ENCODE measurements around the gene AP1G1. TPM values are rescaled to one million over a fixed set of nuclear protein-coding genes. Genes with fewer than 3 reads are reported as not detected.
"Not testable (repeated sequence)": the region's sequence is repeated elsewhere in the genome, so short reads cannot be mapped to it uniquely, and the experiment has no call there.

The AP1G1 gene
- total RNA-seq, 4 donors from 2014 or later, result 74.0 to 114 (median 96.9) TPM

GRCh38 chr16:71837150-71837549 lies 28.5 kb upstream of the AP1G1 start:
- no peaks in the 10 kb centered on the region for H3K36me3 ChIP-seq
- no peak overlapping the region for H3K4me3 ChIP-seq (replicated peaks in 1 of 3)
- intact Hi-C loops (cut with DNase I), result no loop called here
- H3K4me1 ChIP-seq, result peaks cover 0 to 3% of the 10 kb centered on the region in 2 donors
- DNase-seq, result no peak
- WGBS, 2 donors, result 94 to 95% methylated on average over 3 of the region's 3 CpGs
- no peak overlapping the region for H3K27ac ChIP-seq
- H3K27me3 ChIP-seq, result no peaks in the 10 kb centered on the region
- no peaks in the 10 kb centered on the region for H3K9me3 ChIP-seq
- no peak for TF ChIP-seq POLR2A (IDR thresholded peaks at IDR 0.05)
- no peak for TF ChIP-seq CTCF (IDR thresholded peaks at IDR 0.05)

GRCh38 chr16:71834291-71834690 lies 25.7 kb upstream of the AP1G1 start:
- Histone ChIP-seq H3K27ac (no peak overlapping the region), H3K9me3 (no peaks in the 10 kb centered on the region), H3K27me3 (no peaks in the 10 kb centered on the region), H3K4me1 (no peaks in the 10 kb centered on the region), H3K4me3 (replicated peaks in 1 of 3) (no peak overlapping the region), H3K36me3 (no peaks in the 10 kb centered on the region)
- 76 to 85% methylated on average over 3 of the region's 3 CpGs for WGBS, 2 donors
- TF ChIP-seq POLR2A (IDR thresholded peaks at IDR 0.05) (no peak), CTCF (IDR thresholded peaks at IDR 0.05) (no peak)
- intact Hi-C loops (cut with DNase I), result no loop called here
- DNase-seq, result no peak

GRCh38 chr16:71832112-71832511 lies 23.5 kb upstream of the AP1G1 start:
- intact Hi-C loops (cut with DNase I); H3K27ac ChIP-seq; H3K36me3 ChIP-seq; H3K4me1 ChIP-seq; H3K27me3 ChIP-seq; H3K4me3 ChIP-seq (replicated peaks in 1 of 3); DNase-seq; H3K9me3 ChIP-seq: not testable (repeated sequence)
- 89 to 93% methylated on average over 2 of the region's 2 CpGs for WGBS, 2 donors

- intact Hi-C loops (cut with DNase I); DNase-seq; H3K4me1 ChIP-seq; H3K4me3 ChIP-seq (replicated peaks in 1 of 3); H3K27ac ChIP-seq; H3K9me3 ChIP-seq; H3K36me3 ChIP-seq; H3K27me3 ChIP-seq: not testable (repeated sequence)
- WGBS, 2 donors, result 89 to 93% methylated on average over 3 of the region's 3 CpGs
These were observed 23.1 kb upstream of the AP1G1 start for GRCh38 chr16:71831698-71832097.

GRCh38 chr16:71830359-71830758 lies 21.7 kb upstream of the AP1G1 start:
- H3K36me3 ChIP-seq, result no peaks in the 10 kb centered on the region
- no peak overlapping the region for H3K4me3 ChIP-seq (replicated peaks in 1 of 3)
- H3K27ac ChIP-seq, result no peak overlapping the region
- no peaks in the 10 kb centered on the region for H3K9me3 ChIP-seq
- TF ChIP-seq CTCF (IDR thresholded peaks at IDR 0.05), result no peak
- no peak for TF ChIP-seq POLR2A (IDR thresholded peaks at IDR 0.05)
- H3K27me3 ChIP-seq, result no peaks in the 10 kb centered on the region
- intact Hi-C loops (cut with DNase I), result no loop called here
- no peaks in the 10 kb centered on the region for H3K4me1 ChIP-seq
- WGBS, 2 donors, result 87 to 88% methylated on average over 2 of the region's 2 CpGs
- DNase-seq, result no peak

GRCh38 chr16:71826533-71827017 lies 17.9 kb upstream of the AP1G1 start:
- Histone ChIP-seq H3K36me3 (no peaks in the 10 kb centered on the region), H3K4me1 (no peaks in the 10 kb centered on the region), H3K27me3 (no peaks in the 10 kb centered on the region), H3K27ac (no peak overlapping the region), H3K9me3 (no peaks in the 10 kb centered on the region), H3K4me3 (replicated peaks in 1 of 3) (no peak overlapping the region)
- 59 to 72% methylated on average over 5 of the region's 5 CpGs for WGBS, 2 donors
- no peak for DNase-seq
- no peak for TF ChIP-seq POLR2A (IDR thresholded peaks at IDR 0.05)
- TF ChIP-seq CTCF (IDR thresholded peaks at IDR 0.05), result no peak
- intact Hi-C loops (cut with DNase I), result no loop called here

- not testable (repeated sequence) for H3K9me3 ChIP-seq; H3K36me3 ChIP-seq; DNase-seq; H3K4me1 ChIP-seq; H3K27me3 ChIP-seq; H3K4me3 ChIP-seq (replicated peaks in 1 of 3)
- H3K27ac ChIP-seq, result peak overlapping the region; percentile 14 to 64 (median 58)
- intact Hi-C loops (cut with DNase I), result loop anchor here (10.0 kb wide), 1 partner anchor 68 kb away; the partner anchor contains the start of gene ZNF821
- 65 to 67% methylated on average over 10 of the region's 10 CpGs for WGBS, 2 donors
These were observed 8.5 kb upstream of the AP1G1 start for GRCh38 chr16:71817155-71817500.

Data from thyroid gland (tissue), 4 donors.